ENCODE results near the gene SH3GL1. TPM values are rescaled to one million over a fixed set of nuclear protein-coding genes. Genes with fewer than 3 reads are reported as not detected.

SH3GL1 gene
- total RNA-seq, 2 experiments from 2014 or later: 62.1 to 64.0 TPM

DNA sequence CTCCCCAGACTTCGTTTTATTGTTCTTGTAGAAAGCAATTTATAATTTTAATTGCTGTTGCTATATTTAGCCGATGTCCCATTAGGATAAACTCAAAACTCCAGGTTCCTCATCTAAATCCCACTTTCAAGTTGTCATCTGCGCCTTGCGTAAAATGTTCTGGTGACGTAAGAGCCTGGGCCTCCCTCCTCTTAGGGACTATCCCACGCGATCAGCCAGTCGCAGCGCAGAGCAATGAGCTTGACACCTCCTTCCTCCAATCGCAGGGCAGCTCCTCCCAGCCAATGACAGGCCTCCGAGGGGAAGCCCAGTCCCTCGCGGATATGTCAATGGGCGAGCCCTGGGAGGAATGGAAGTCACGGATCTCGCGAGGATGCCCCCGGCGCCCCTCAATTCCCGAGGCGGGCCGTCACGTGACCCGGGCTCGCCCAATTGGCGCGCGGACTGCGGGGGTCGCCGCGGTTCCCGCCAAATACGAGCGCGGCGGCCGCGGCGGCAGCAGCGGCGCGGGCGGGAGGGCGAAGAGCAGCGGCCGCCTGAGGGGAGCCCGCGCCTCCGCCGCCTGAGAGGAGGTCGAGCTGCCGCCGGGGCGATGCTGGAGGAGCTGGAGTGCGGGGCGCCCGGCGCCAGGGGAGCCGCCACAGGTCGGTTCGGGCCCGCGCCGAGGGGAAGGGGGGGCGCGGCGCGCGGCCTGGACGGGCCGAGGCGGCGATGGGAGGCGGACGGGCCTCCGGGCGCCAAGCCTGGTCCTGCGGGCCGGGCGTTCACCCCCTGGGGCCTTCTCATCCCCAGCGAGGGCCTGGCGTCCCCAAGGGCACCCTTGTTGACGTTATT, 2.0 kb upstream of the SH3GL1 start, which contains the start of gene CHAF1A:
Gene CHAF1A (plus strand): TSS at position 470 of the 834 bp plus-strand sequence. CDS start 123 bp downstream, at position 593.
- Mint-ChIP-seq H3K27me3 (no peaks in the 10 kb centered on the region), H3K4me3 (peak within 1 kb of the TSS; percentile 93), H3K9me3 (no peaks in the 10 kb centered on the region), H3K36me3 (ENCODE audit: low read depth) (peaks cover 41% of the 10 kb centered on the region), H3K27ac (peak within 1 kb of the TSS; percentile 92), H3K4me1 (peaks cover 66% of the 10 kb centered on the region)
- ChIA-PET CTCF (interaction anchor here (0.5 to 2.9 kb wide), 15 partner anchors 11 to 1098 kb away, joined by 3 to 36 read pairs (median 5); partner anchors contain the start of genes FEM1A, HDGFL2, MPND and YJU2), POLR2A (interaction anchor here (0.6 to 3.3 kb wide), 19 partner anchors 10 to 1782 kb away, joined by 3 to 15 read pairs (median 4); partner anchors contain the start of genes DAPK3, HDGFL2, MPND and STAP2)
- peak; percentile 99 for DNase-seq

DNA sequence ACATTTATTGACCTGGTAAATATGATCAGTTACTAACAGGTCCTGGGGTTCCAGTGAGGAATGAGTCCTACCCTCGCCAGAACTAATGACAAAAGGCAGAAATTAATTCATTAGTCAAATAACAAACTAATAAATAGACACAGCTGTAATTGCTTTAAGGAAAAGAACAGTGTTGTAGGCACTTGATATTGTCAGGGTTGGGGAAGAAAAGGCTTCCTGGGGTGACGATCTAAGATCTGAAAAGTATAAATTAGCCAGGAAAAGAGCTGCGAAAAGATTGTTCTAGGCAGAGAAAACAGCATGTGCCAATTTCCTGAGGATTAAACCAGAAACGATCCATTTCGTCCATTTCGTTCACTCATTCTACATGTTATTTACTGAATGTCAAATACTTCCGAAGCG, 1.4 kb upstream of the SH3GL1 start:
- Mint-ChIP-seq H3K9me3 (no peaks in the 10 kb centered on the region), H3K4me3 (peak overlapping the region; percentile 78), H3K36me3 (ENCODE audit: low read depth) (peaks cover 43% of the 10 kb centered on the region), H3K4me1 (peaks cover 71% of the 10 kb centered on the region), H3K27me3 (no peaks in the 10 kb centered on the region), H3K27ac (peak overlapping the region; percentile 92)
- ChIA-PET CTCF (interaction anchor here (0.6 to 2.9 kb wide), 14 partner anchors 11 to 1097 kb away, joined by 3 to 36 read pairs (median 5); partner anchors contain the start of genes FEM1A, HDGFL2, MPND and YJU2), POLR2A (interaction anchor here (0.6 to 3.3 kb wide), 20 partner anchors 10 to 1781 kb away, joined by 3 to 16 read pairs (median 5); partner anchors contain the start of genes DAPK3, HDGFL2, MPND and STAP2)
- DNase-seq: no peak

DNA sequence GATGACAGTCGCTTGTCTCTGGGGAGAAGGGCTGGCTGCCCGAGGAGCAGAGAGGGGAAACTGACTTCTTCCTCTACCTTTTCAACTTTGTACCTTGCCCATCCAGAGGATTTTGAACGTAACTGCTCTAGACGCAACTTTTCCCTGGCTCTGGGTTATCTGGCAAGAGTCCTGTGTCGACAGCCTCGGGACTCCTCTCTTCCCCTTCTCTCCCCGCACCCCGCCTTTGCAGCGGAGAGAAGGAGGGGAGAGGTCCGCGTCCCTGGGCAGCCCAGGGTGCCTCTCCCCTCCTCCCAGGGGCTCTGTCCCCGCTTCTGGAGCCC, 574 bp downstream of the SH3GL1 start:
- Mint-ChIP-seq H3K4me3 (peak overlapping the region; percentile 93), H3K4me1 (peaks cover 72% of the 10 kb centered on the region), H3K27ac (peak overlapping the region; percentile 87), H3K36me3 (ENCODE audit: low read depth) (peaks cover 46% of the 10 kb centered on the region), H3K27me3 (no peaks in the 10 kb centered on the region), H3K9me3 (no peaks in the 10 kb centered on the region)
- CTCF ChIA-PET: interaction anchor here (0.6 to 2.9 kb wide), 20 partner anchors 9 to 1428 kb away, joined by 3 to 36 read pairs (median 3); partner anchors contain the start of genes FEM1A, MPND, STAP2 and YJU2
- DNase-seq: no peak
- POLR2A ChIA-PET: interaction anchor here (0.6 to 3.3 kb wide), 10 partner anchors 9 to 153 kb away, joined by 3 to 16 read pairs (median 5); partner anchors contain the start of genes MPND, UBXN6 and YJU2

DNA sequence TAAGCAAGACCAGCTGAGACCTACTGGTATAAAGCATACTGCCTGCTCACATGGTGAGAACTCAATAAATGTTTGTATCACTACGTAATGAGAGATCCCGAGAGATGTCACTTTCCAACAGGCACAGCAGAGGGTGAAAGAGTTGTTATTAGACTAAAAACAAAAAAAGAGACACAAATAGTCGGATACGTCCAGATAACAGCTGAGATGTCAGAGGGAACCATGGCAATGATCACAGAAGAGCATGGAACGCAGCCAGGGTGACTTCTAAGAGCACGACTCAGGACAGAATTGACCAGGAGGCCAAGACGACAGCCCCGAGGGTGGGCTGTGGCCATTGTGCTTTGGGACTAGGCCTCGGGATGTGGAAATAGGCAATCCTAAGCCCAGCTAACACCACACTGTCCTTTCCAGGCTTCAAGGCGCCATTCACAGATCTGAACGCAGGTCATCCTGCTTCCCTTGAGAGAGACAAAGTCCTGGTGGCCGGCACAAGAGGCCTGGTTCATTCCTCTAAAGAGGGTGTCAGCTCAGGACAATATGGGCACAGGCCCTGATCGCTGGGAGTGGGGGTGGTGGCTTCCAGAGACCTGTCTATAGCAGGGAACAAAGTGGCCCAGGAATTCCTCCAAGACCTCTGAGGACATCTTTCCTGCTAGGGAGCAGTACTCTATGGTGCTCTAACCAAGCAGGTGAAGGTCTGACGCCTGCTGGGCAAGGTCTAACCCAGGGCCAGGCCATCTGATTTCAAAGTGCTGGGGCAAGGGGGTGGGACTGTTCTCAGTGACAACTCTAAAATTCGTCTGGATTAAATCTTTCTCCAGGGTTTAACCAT, 3.2 kb downstream of the SH3GL1 start:
- no peaks in the 10 kb centered on the region for H3K9me3 Mint-ChIP-seq
- CTCF ChIA-PET: no interaction called here
- DNase-seq: no peak
- no peak overlapping the region for H3K4me3 Mint-ChIP-seq
- no peak overlapping the region for H3K27ac Mint-ChIP-seq
- H3K4me1 Mint-ChIP-seq: peaks cover 65% of the 10 kb centered on the region
- peaks cover 45% of the 10 kb centered on the region for H3K36me3 Mint-ChIP-seq (ENCODE audit: low read depth)
- POLR2A ChIA-PET: interaction anchor here (4.8 kb wide), 1 partner anchor 28 kb away, joined by 20 read pairs; no protein-coding TSS in a partner anchor
- no peaks in the 10 kb centered on the region for H3K27me3 Mint-ChIP-seq

DNA sequence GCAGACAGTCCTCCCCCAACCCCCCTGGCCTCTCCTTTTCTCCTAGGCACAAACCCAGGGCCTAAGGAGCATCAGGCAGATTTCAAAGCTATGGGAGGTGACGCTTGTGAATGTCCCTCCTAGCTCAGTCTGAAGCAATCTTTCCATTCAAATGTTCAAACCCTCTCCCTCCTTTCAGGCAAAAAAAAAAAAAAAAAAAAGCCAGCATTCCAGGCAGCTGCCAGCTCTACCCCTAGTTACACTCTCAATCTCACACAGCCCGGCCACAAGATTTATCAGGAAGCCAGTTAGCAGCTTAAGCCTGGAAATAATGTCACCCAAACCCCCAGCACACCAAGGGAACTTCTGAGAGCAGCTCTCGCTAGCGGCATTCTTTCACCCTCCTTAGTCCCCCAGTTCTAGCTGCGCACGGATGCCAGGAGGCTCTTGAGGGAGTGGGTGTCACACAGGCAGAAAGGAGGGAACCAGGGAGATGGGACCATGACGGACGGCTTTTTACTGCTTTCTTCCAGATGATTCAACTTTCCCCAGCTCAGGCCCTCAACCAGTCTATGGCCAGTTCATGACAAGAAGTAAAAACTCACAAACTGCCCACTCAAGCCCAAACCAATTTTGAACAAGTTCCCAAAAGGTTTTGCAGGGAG, 6.3 kb downstream of the SH3GL1 start:
- Mint-ChIP-seq H3K27ac (no peak overlapping the region), H3K9me3 (no peaks in the 10 kb centered on the region), H3K36me3 (ENCODE audit: low read depth) (peaks cover 48% of the 10 kb centered on the region), H3K4me3 (no peak overlapping the region), H3K4me1 (peaks cover 68% of the 10 kb centered on the region), H3K27me3 (no peaks in the 10 kb centered on the region)
- POLR2A ChIA-PET: interaction anchor here (1.2 to 4.8 kb wide), 3 partner anchors 14 to 25 kb away, joined by 4 to 20 read pairs (median 5); no protein-coding TSS in a partner anchor
- CTCF ChIA-PET: interaction anchor here (1.3 to 1.8 kb wide), 2 partner anchors 19 to 41 kb away, joined by 4 to 10 read pairs; no protein-coding TSS in a partner anchor
- no peak for DNase-seq

DNA sequence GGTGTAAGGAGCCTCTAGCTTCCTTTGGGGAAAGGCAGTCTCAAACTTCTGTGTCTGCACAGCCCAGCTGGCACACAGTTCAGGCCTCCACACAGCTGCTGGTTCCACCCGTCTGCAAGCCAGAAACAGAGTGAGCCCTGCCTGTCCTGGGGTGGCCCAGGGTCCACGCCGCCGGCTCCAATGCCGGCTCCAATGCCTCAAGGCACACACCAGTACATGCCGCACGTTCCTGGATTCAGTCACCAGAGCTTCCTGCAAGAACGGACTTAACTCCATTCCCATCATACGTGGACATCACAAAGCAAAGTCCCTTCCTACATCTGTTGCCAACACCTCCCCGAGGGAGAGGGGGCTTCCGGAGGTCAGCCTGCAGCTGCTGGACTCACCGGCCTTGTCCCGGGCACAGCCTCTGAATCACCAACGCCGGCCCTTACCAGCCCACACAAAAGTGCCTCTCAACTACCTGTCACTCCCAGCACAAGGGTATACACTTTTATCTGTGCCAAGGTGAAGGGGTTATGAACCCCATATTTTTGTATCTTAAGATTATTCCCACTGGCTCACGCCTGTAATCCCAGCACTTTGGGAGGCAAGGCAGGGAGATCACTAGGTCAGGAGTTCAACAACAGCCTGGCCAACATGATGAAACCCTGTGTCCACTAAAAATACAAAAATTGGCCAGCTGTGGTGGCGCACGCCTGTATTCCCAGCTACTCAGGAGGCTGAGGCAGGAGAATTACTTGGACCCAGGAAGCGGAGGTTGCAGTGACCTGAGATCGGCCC, 8.5 kb downstream of the SH3GL1 start:
- POLR2A ChIA-PET: interaction anchor here (1.3 kb wide), 1 partner anchor 21 kb away, joined by 6 read pairs; no protein-coding TSS in a partner anchor

DNA sequence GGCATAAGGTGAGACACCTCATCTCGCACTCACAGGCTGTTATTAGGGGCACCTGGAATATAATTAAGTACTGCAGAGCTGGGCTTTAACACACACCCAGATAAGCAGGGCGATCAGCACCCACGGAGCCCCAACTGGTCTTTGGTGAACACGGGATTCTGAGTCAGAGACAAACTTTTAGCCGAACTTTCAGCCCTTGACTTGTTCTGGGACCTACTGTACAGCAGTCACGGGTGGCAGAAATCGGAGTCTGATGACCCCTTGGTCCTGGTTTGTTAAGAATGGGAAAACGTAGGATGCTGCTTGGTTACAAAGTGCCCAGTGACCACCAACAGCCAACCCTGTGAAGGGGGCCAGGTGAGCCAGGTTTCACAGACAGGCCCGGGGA, 9.0 kb downstream of the SH3GL1 start:
- H3K4me3 Mint-ChIP-seq: no peak overlapping the region
- peaks cover 49% of the 10 kb centered on the region for H3K4me1 Mint-ChIP-seq
- CTCF ChIA-PET: interaction anchor here (0.6 to 1.3 kb wide), 4 partner anchors 9 to 79 kb away, joined by 3 to 4 read pairs (median 3); partner anchors contain the start of gene SH3GL1
- POLR2A ChIA-PET: interaction anchor here (1.3 to 1.8 kb wide), 2 partner anchors 9 to 21 kb away, joined by 5 to 6 read pairs; partner anchors contain the start of gene SH3GL1
- H3K36me3 Mint-ChIP-seq (ENCODE audit: low read depth): peaks cover 42% of the 10 kb centered on the region
- H3K9me3 Mint-ChIP-seq: no peaks in the 10 kb centered on the region
- DNase-seq: no peak
- H3K27ac Mint-ChIP-seq: no peak overlapping the region
- H3K27me3 Mint-ChIP-seq: no peaks in the 10 kb centered on the region

More for the DNA sequence above, 8.5 kb downstream of the SH3GL1 start:
- Mint-ChIP-seq H3K9me3 (no peaks in the 10 kb centered on the region), H3K4me3 (no peak overlapping the region), H3K27me3 (no peaks in the 10 kb centered on the region), H3K27ac (no peak overlapping the region), H3K4me1 (peaks cover 55% of the 10 kb centered on the region), H3K36me3 (ENCODE audit: low read depth) (peaks cover 48% of the 10 kb centered on the region)
- CTCF ChIA-PET: interaction anchor here (0.8 to 1.3 kb wide), 2 partner anchors 10 to 22 kb away, joined by 3 to 4 read pairs; no protein-coding TSS in a partner anchor
- DNase-seq: no peak

DNA sequence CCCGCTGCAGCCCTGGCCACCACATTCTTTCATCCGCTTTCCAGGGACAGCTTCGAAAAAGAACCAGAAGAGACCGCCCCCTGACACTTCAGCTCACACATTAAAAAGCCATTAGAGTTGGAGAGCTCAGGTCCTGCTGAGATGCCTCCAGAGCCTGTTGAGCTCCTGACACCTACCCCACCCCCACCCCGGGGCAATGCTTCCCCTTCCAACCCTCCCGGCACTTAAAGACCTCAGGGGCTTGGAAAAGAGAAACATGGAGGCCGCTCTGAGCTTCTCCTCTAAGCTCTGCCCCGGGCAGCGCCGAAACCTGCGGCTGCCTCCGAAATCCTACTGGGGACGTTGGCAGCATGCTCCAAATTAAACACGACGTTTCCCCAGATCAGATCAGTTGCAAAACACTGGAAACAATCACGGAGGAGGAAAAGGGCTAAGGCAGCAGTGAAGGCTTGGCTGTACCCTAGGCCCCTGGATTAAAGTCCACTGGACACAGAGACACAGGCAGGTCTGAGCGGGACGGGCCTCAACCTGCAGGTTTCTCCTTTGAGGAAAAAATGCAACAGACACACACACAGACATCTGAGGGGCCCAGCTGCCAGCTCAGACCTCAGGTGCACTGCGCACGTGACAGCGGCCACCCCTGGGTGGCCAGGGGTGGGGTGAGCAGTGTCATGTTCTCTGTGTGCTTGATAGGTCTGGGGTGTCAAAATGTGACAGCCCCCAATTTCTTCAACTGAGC, 9.6 kb downstream of the SH3GL1 start:
- H3K27ac Mint-ChIP-seq: peak overlapping the region; percentile 81
- H3K36me3 Mint-ChIP-seq (ENCODE audit: low read depth): peaks cover 39% of the 10 kb centered on the region
- no peaks in the 10 kb centered on the region for H3K27me3 Mint-ChIP-seq
- H3K4me1 Mint-ChIP-seq: peaks cover 47% of the 10 kb centered on the region
- no peak overlapping the region for H3K4me3 Mint-ChIP-seq
- no peaks in the 10 kb centered on the region for H3K9me3 Mint-ChIP-seq
- CTCF ChIA-PET: interaction anchor here (0.6 to 1.3 kb wide), 3 partner anchors 9 to 79 kb away, joined by 3 read pairs; partner anchors contain the start of gene SH3GL1
- POLR2A ChIA-PET: interaction anchor here (0.7 to 1.8 kb wide), 4 partner anchors 10 to 21 kb away, joined by 3 to 6 read pairs (median 4); partner anchors contain the start of gene SH3GL1
- no peak for DNase-seq

DNA sequence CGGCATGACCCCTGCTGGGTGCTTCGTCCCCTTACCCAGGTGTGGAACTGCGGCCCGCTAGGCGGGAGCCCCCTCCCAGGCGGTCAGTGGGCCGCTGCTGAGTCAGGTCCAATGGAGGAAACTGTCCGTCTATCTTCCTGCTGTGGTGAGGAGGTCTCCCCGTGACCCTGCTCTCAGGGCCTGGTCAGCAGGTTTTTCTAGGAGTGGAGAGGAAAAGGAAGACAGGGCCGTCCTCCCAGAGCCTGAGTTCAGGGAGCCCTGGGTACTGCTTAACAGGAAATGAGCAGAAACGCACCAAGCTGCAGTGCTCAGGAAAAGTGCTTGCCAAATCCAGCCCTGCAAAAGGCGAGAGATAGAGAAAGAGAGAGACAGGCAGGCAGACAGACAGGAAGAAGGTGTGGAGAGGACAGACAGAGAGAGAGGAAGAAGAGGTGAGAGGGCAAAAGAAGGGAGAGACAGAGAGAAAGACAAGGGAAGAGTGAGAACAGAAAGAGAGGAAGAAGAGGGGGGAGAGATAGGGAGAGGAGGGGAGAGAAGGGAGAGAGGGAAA, 10.3 kb downstream of the SH3GL1 start:
- H3K27me3 Mint-ChIP-seq: no peaks in the 10 kb centered on the region
- no peak overlapping the region for H3K4me3 Mint-ChIP-seq
- ChIA-PET POLR2A (interaction anchor here (0.7 to 1.8 kb wide), 3 partner anchors 10 to 20 kb away, joined by 3 to 5 read pairs (median 4); partner anchors contain the start of gene SH3GL1), CTCF (interaction anchor here (1.3 kb wide), 1 partner anchor 12 kb away, joined by 3 read pairs; no protein-coding TSS in a partner anchor)
- H3K36me3 Mint-ChIP-seq (ENCODE audit: low read depth): peaks cover 37% of the 10 kb centered on the region
- peaks cover 43% of the 10 kb centered on the region for H3K4me1 Mint-ChIP-seq
- H3K27ac Mint-ChIP-seq: peak overlapping the region; percentile 81
- H3K9me3 Mint-ChIP-seq: no peaks in the 10 kb centered on the region
- DNase-seq: no peak

DNA sequence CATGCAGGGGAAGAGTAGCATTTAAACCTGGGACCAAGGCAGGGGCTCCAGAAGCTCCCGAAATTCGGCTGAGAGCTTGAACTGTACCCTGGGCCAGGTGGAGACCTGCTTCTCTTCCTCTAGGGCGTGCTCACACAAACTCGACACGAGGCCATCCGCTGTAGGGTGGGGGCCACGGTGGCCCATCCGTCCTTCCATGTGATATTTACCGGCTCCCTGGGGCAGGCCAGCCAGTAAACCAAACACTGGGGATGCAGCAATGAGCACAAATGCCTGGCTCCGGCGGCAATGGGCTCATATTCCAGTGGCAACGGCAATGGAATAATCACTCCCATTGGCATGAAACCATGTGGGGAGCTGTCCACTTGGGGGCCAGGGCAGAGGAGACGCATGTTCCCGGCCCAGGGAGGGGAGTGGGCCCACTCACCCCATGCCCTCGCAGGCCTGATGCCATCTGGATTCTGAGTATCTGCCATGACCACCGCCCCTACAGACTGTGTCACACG, 10.8 kb downstream of the SH3GL1 start:
- no peak for DNase-seq
- Mint-ChIP-seq H3K36me3 (ENCODE audit: low read depth) (peaks cover 33% of the 10 kb centered on the region), H3K4me1 (peaks cover 38% of the 10 kb centered on the region), H3K27me3 (no peaks in the 10 kb centered on the region), H3K4me3 (no peak overlapping the region), H3K27ac (no peak overlapping the region), H3K9me3 (no peaks in the 10 kb centered on the region)
- CTCF ChIA-PET: no interaction called here
- POLR2A ChIA-PET: interaction anchor here (1.0 to 1.8 kb wide), 3 partner anchors 9 to 19 kb away, joined by 3 to 5 read pairs (median 4); partner anchors contain the start of gene SH3GL1
